Prostate gland (tissue), 2 donors: ENCODE measurements around the gene GTF3C2. TPM values are rescaled to one million over a fixed set of nuclear protein-coding genes. Genes with fewer than 3 reads are reported as not detected.

Experiments used
- DNase-seq: peaks from one replicate; pipeline ENCODE4 v3.0.0-alpha.2; 2019; ENCODE audit warnings: low spot score
- H3K27ac ChIP-seq, 2 donors: fragments of 200-600 bp; sonication (generic); 2 replicates each; pipeline ENCODE4 v1.5.1; 2017 to 2019
- H3K27me3 ChIP-seq: fragments of 200-600 bp; sonication (generic); replicated peaks from 2 replicates; pipeline ENCODE4 v1.5.1; 2019; ENCODE audit not compliant: insufficient read depth
- H3K36me3 ChIP-seq, 2 donors: fragments of 200-600 bp; sonication (generic); 1 replicate in 1 of 2; 2 replicates in 1 of 2; pipeline versions ENCODE4 v1.5.1 to v1.8.1; 2017 to 2019
- H3K4me1 ChIP-seq: fragments of 200-600 bp; sonication (generic); replicated peaks from 2 replicates; pipeline ENCODE4 v1.5.1; 2019
- H3K4me3 ChIP-seq, 2 donors: fragments of 200-600 bp; sonication (generic); 2 replicates each; pipeline ENCODE4 v1.5.1; 2017 to 2019
- H3K9me3 ChIP-seq: fragments of 200-600 bp; sonication (generic); 2 replicates; pipeline ENCODE4 v1.5.1; 2017
- POLR2A ChIP-seq: fragments of 450-650 bp; IDR thresholded peaks from one replicate; pipeline ENCODE4 v1.6.1; 2016; ENCODE audit warnings: antibody characterized with exemption, mild to moderate bottlenecking
- POLR2AphosphoS5 ChIP-seq: sonication (generic); formaldehyde crosslinking; IDR thresholded peaks from one replicate; pipeline ENCODE4 v1.6.1; 2017; ENCODE audit warnings: antibody characterized with exemption
- WGBS: methylation state at CpG from one replicate; pipeline ENCODE4 v1.1.5; 2018; 5-methylcytosine and 5-hydroxymethylcytosine counted together
- intact Hi-C: fragments of 100-400 bp; cut with DNase I; formaldehyde crosslinking; loops from one replicate; pipeline ENCODE4 v1.14.2; 2022
- total RNA-seq, 2 donors: library from RNA; depleted of rRNA; stranded (reverse); fragments of >200 nt; gene quantifications; one replicate each; pipeline ENCODE4 v1.1.0, GENCODE V29; 2016
- TF ChIP-seq, protein P1 (sequence below), 4 experiments: fragments of 200-600 bp in 2 of 4; fragments of 450-650 bp in 2 of 4; sonication (generic) in 2 of 4; IDR thresholded peaks; 1 replicate in 3 of 4; 2 replicates in 1 of 4; pipeline ENCODE4 v1.5.1; 2016 to 2019; ENCODE audit warnings: antibody characterized with exemption in 4 of 4, mild to moderate bottlenecking in 2 of 4, moderate library complexity in 2 of 4

GTF3C2 gene
- total RNA-seq, 2 donors from 2014 or later, result 41.2 to 66.1 TPM

DNA sequence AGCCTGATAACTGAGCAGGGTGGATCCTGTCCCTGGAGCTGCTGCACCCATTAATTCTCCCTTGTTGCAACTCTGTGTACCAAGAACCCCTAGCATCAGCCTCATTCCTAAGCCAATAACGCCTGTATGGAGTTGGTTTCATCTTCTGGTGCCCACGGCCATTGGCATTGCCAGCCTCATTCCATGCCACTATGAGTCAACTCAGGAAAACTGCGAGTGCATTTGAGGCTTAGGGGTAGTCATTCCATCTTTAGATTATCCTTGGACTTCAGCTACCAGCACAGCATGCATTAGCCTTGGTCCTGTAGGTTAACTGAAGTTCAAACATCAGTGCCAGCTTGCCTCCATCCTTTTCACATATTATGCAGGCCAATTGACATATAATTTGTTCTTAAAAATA lies 75.7 kb downstream of the GTF3C2 start:
- H3K36me3 ChIP-seq, result no peaks in the 10 kb centered on the region
- H3K9me3 ChIP-seq, result no peaks in the 10 kb centered on the region
- WGBS, result 78% methylated on average over 3 of the region's 3 CpGs
- no peak for DNase-seq
- H3K27ac ChIP-seq, result no peak overlapping the region
- TF ChIP-seq, protein P1, sequence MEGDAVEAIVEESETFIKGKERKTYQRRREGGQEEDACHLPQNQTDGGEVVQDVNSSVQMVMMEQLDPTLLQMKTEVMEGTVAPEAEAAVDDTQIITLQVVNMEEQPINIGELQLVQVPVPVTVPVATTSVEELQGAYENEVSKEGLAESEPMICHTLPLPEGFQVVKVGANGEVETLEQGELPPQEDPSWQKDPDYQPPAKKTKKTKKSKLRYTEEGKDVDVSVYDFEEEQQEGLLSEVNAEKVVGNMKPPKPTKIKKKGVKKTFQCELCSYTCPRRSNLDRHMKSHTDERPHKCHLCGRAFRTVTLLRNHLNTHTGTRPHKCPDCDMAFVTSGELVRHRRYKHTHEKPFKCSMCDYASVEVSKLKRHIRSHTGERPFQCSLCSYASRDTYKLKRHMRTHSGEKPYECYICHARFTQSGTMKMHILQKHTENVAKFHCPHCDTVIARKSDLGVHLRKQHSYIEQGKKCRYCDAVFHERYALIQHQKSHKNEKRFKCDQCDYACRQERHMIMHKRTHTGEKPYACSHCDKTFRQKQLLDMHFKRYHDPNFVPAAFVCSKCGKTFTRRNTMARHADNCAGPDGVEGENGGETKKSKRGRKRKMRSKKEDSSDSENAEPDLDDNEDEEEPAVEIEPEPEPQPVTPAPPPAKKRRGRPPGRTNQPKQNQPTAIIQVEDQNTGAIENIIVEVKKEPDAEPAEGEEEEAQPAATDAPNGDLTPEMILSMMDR (IDR thresholded peaks at IDR 0.05), result no peak
- TF ChIP-seq POLR2A (no peak), POLR2AphosphoS5 (no peak)
- no peaks in the 10 kb centered on the region for H3K27me3 ChIP-seq
- intact Hi-C loops, result loop anchor here (5.0 to 10.0 kb wide), 2 partner anchors 184 to 316 kb away; no protein-coding TSS in a partner anchor
- no peaks in the 10 kb centered on the region for H3K4me1 ChIP-seq
- H3K4me3 ChIP-seq, result no peak overlapping the region

DNA sequence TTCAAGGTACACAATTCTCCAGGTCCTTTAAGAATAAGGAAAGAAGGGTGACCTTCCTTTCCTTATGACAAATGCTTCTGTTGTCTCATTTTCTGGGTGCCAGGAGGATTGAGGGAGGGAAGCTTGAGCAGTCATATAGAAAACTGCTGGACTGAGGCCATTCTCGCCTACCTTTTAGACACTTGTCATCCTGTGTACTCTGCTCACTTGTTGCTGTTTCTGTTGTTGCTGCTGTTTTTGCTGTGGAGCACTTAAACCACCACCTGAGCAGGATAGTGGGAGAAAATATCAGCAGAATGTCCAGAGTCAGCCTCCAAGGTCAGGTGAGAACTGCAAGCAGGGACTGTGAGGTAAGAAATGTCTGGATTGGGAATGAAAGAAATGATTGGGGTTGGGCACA lies 78.6 kb downstream of the GTF3C2 start:
- DNase-seq, result no peak
- Histone ChIP-seq H3K27me3 (no peaks in the 10 kb centered on the region), H3K36me3 (no peaks in the 10 kb centered on the region), H3K4me3 (no peak overlapping the region), H3K9me3 (no peaks in the 10 kb centered on the region), H3K4me1 (no peaks in the 10 kb centered on the region), H3K27ac (no peak overlapping the region)
- TF ChIP-seq, protein P1 (IDR thresholded peaks at IDR 0.05), result no peak
- TF ChIP-seq POLR2A, result no peak
- TF ChIP-seq POLR2AphosphoS5, result no peak
- WGBS, result 61% methylated on average over 1 of the region's 1 CpG
- intact Hi-C loops, result no loop called here

Other genes with a start within 250 kb of the GTF3C2 start
- gene CGREF1, start 237.6 kb downstream of the GTF3C2 start, total RNA-seq, result 10 to 100 TPM in 1 of 2 donors, 1 to 10 TPM in 1; 4.9 to 10.7 TPM
- gene ABHD1, start 232.9 kb downstream of the GTF3C2 start, total RNA-seq, result 1 to 10 TPM; 4.1 to 7.0 TPM
- gene PREB, start 222.1 kb downstream of the GTF3C2 start, total RNA-seq, result 10 to 100 TPM; 74.0 to 88.9 TPM
- 1 to 10 TPM in 1 of 2 donors, not detected in 1; 1.1 TPM for gene PRR30, start 217.4 kb downstream of the GTF3C2 start, total RNA-seq
- 1 to 10 TPM in 1 of 2 donors, not detected in 1; 8.5 TPM for gene TCF23, start 207.8 kb downstream of the GTF3C2 start, total RNA-seq
- 100 to 1,000 TPM; 217 to 222 TPM for gene ATRAID, start 144.7 kb downstream of the GTF3C2 start, total RNA-seq
- gene SLC5A6, start 144.5 kb downstream of the GTF3C2 start, total RNA-seq, result 10 to 100 TPM; 23.9 to 65.2 TPM
- 10 to 100 TPM; 16.0 to 63.6 TPM for gene CAD, start 139.4 kb downstream of the GTF3C2 start, total RNA-seq
- 100 to 1,000 TPM in 1 of 2 donors, not detected in 1; 102 TPM for gene SLC30A3, start 93.7 kb downstream of the GTF3C2 start, total RNA-seq
- gene DNAJC5G, start 81.3 kb downstream of the GTF3C2 start, total RNA-seq, result 10 to 100 TPM in 1 of 2 donors, not detected in 1; 16.1 TPM
- 10 to 100 TPM in 1 of 2 donors, 1 to 10 TPM in 1; 2.8 to 17.9 TPM for gene TRIM54, start 74.3 kb downstream of the GTF3C2 start, total RNA-seq
- 10 to 100 TPM in 1 of 2 donors, 1 to 10 TPM in 1; 4.2 to 11.2 TPM for gene UCN, start 48.3 kb downstream of the GTF3C2 start, total RNA-seq
- 10 to 100 TPM; 82.5 to 90.3 TPM for gene MPV17, start 33.7 kb downstream of the GTF3C2 start, total RNA-seq
- gene EIF2B4, start 13.6 kb upstream of the GTF3C2 start, total RNA-seq, result 10 to 100 TPM; 46.9 to 51.8 TPM
- 100 to 1,000 TPM; 127 to 134 TPM for gene SNX17, start 13.9 kb upstream of the GTF3C2 start, total RNA-seq
- 10 to 100 TPM in 1 of 2 donors, 1 to 10 TPM in 1; 9.0 to 22.0 TPM for gene ZNF513, start 24.0 kb upstream of the GTF3C2 start, total RNA-seq
- gene PPM1G, start 52.8 kb upstream of the GTF3C2 start, total RNA-seq, result 10 to 100 TPM; 57.2 to 65.4 TPM
- 10 to 100 TPM; 42.9 to 83.4 TPM for gene NRBP1, start 71.9 kb upstream of the GTF3C2 start, total RNA-seq
- 100 to 1,000 TPM in 1 of 2 donors, 10 to 100 TPM in 1; 31.4 to 147 TPM for gene KRTCAP3, start 85.6 kb upstream of the GTF3C2 start, total RNA-seq
- gene IFT172, start 133.0 kb upstream of the GTF3C2 start, total RNA-seq, result 10 to 100 TPM; 32.6 to 42.8 TPM
- gene FNDC4, start 138.4 kb upstream of the GTF3C2 start, total RNA-seq, result 10 to 100 TPM; 24.1 to 30.6 TPM
- under 1 TPM in 1 of 2 donors, not detected in 1; 0.87 TPM for gene GCKR, start 140.1 kb upstream of the GTF3C2 start, total RNA-seq
- 10 to 100 TPM; 31.4 to 55.6 TPM for gene ZNF512, start 226.3 kb upstream of the GTF3C2 start, total RNA-seq